Panc1 (cell line): Measurements from ENCODE around the gene FGD5. TPM values are rescaled to one million over a fixed set of nuclear protein-coding genes. Genes with fewer than 3 reads are reported as not detected.

Experiments
- ATAC-seq: fragments of 200-7000 bp; cut with Tn5 transposase; 2 replicates; pipeline ENCODE4 v1.9.1; 2020; ENCODE audit warnings: mild to moderate bottlenecking, moderate library complexity
- BruUV-seq: library from RNA; stranded (reverse); fragments of 400-500 nt; replicated peaks from 2 replicates; lab custom pipeline; 2021; lab: Mats Ljungman, UMichigan
- CTCF ChIA-PET: fragments of 300-600 bp; sonication (Branson Sonifier 250); formaldehyde crosslinking; loops from one replicate; lab custom pipeline; 2022; ENCODE audit warnings: antibody characterized with exemption; lab: Charles Lee
- POLR2A ChIA-PET: fragments of 300-600 bp; sonication (Branson Sonifier 250); formaldehyde crosslinking; loops from one replicate; lab custom pipeline; 2022; ENCODE audit warnings: antibody characterized with exemption; lab: Charles Lee
- DNase-seq: peaks from one replicate; pipeline ENCODE4 v3.0.0-alpha.2; 2010; ENCODE audit warnings: low read depth, low spot score
- H3K27ac ChIP-seq: 2 replicates; pipeline ENCODE4 v1.5.1; 2011; ENCODE audit warnings: mild to moderate bottlenecking, low read length, inconsistent platforms
- H3K27me3 ChIP-seq: fragments of 200-500 bp; sonication (Bioruptor generic); 2 replicates; pipeline ENCODE4 v1.6.0; 2014; ENCODE audit warnings: low read length, inconsistent platforms; ENCODE audit not compliant: control insufficient read depth, insufficient read depth
- H3K36me3 ChIP-seq: fragments of 200-500 bp; sonication (Bioruptor generic); 2 replicates; pipeline ENCODE4 v1.5.1; 2014; ENCODE audit warnings: inconsistent platforms, mild to moderate bottlenecking, low read length, moderate library complexity; ENCODE audit not compliant: control insufficient read depth, insufficient read depth
- H3K4me1 ChIP-seq: 2 replicates; pipeline ENCODE4 v1.5.1; 2011; ENCODE audit warnings: inconsistent platforms, mild to moderate bottlenecking, low read length, moderate library complexity; ENCODE audit not compliant: control insufficient read depth, insufficient read depth
- H3K4me3 ChIP-seq, 2 experiments: 2 replicates each; pipeline ENCODE4 v1.5.1; 2011 to 2012; ENCODE audit warnings: low read depth in 2 of 2, low read length in 2 of 2, mild to moderate bottlenecking in 2 of 2, inconsistent platforms in 1 of 2, moderate library complexity in 1 of 2
- H3K9me3 ChIP-seq: fragments of 200-500 bp; sonication (Bioruptor generic); 2 replicates; pipeline ENCODE4 v1.5.1; 2014; ENCODE audit warnings: low read depth, mild to moderate bottlenecking, inconsistent platforms, low read length, moderate library complexity; ENCODE audit not compliant: control insufficient read depth, insufficient read depth
- POLR2AphosphoS5 ChIP-seq: IDR thresholded peaks from 2 replicates; pipeline ENCODE4 v1.6.1; 2012; ENCODE audit warnings: mild to moderate bottlenecking, low read depth, low read length, moderate library complexity
- SIN3A ChIP-seq: IDR thresholded peaks from 2 replicates; pipeline ENCODE4 v1.6.1; 2012; ENCODE audit warnings: low read depth, mild to moderate bottlenecking, low read length, moderate library complexity, borderline replicate concordance; ENCODE audit not compliant: insufficient read depth
- TCF7L2 ChIP-seq: IDR thresholded peaks from 2 replicates; pipeline ENCODE4 v1.6.1; 2011; ENCODE audit warnings: mild to moderate bottlenecking, low read depth, low read length, inconsistent platforms
- in situ Hi-C: cut with HindIII; loops from 2 replicates; pipeline ENCODE4 v1.10.0; 2016; ENCODE audit warnings: low sequenced_read_pairs, low pct_unique_long_range_greater_than_20kb
- intact Hi-C: fragments of 100-400 bp; cut with micrococcal nuclease; formaldehyde crosslinking; loops from one replicate; pipeline ENCODE4 v1.10.0; 2022; ENCODE audit not compliant: unreplicated experiment
- total RNA-seq: library from RNA; stranded (reverse); gene quantifications from one replicate; pipeline ENCODE4 v1.2.1, GENCODE V29; 2021; ENCODE audit not compliant: unreplicated experiment
- TF ChIP-seq, protein P1 (sequence below): fragments of 450-650 bp; IDR thresholded peaks from 2 replicates; pipeline ENCODE4 v1.5.1; 2017; ENCODE audit warnings: mild to moderate bottlenecking
- TF ChIP-seq, protein P2 (sequence below), 2 experiments: IDR thresholded peaks; 2 replicates each; pipeline ENCODE4 v1.6.1; 2011 to 2012; ENCODE audit warnings: low read depth in 2 of 2, control low read depth in 1 of 2, low read length in 1 of 2, mild to moderate bottlenecking in 1 of 2, moderate library complexity in 1 of 2; ENCODE audit not compliant: insufficient read depth in 1 of 2

Gene FGD5
- total RNA-seq, 1 experiment from 2014 or later = 0.77 TPM

DNA sequence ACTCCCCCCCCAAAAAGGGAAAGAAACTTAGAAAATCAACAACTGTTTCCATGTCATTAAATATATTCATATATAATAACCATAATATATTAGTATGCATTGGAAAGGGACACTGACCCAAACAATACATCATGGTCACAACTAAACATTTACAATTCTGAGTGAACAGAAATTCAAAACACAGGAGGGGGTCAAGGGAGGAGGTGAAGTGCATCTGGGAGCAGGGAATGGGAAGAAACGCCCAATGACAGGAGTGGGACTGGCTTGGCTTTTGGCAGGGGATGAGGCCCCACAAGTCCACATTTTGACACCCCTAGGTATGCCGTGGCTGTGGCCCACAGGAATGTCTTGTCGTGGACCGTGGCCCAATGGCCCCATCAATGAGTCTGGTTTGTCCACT, 41.1 kb downstream of the FGD5 start:
- ATAC-seq (no peak), DNase-seq (no peak)
- Histone ChIP-seq H3K4me3 (no peak overlapping the region), H3K27me3 (no peaks in the 10 kb centered on the region), H3K9me3 (no peaks in the 10 kb centered on the region), H3K4me1 (no peaks in the 10 kb centered on the region), H3K27ac (no peak overlapping the region), H3K36me3 (no peaks in the 10 kb centered on the region)
- ChIA-PET POLR2A (no interaction called here), CTCF (no interaction called here)
- no TSS peak for BruUV-seq
- intact Hi-C loops = loop anchor here (5.0 kb wide), 1 partner anchor 57 kb away; no protein-coding TSS in a partner anchor
- in situ Hi-C loops = no loop called here
- TF ChIP-seq, protein P1, sequence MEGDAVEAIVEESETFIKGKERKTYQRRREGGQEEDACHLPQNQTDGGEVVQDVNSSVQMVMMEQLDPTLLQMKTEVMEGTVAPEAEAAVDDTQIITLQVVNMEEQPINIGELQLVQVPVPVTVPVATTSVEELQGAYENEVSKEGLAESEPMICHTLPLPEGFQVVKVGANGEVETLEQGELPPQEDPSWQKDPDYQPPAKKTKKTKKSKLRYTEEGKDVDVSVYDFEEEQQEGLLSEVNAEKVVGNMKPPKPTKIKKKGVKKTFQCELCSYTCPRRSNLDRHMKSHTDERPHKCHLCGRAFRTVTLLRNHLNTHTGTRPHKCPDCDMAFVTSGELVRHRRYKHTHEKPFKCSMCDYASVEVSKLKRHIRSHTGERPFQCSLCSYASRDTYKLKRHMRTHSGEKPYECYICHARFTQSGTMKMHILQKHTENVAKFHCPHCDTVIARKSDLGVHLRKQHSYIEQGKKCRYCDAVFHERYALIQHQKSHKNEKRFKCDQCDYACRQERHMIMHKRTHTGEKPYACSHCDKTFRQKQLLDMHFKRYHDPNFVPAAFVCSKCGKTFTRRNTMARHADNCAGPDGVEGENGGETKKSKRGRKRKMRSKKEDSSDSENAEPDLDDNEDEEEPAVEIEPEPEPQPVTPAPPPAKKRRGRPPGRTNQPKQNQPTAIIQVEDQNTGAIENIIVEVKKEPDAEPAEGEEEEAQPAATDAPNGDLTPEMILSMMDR = no peak
- TF ChIP-seq, protein P2, sequence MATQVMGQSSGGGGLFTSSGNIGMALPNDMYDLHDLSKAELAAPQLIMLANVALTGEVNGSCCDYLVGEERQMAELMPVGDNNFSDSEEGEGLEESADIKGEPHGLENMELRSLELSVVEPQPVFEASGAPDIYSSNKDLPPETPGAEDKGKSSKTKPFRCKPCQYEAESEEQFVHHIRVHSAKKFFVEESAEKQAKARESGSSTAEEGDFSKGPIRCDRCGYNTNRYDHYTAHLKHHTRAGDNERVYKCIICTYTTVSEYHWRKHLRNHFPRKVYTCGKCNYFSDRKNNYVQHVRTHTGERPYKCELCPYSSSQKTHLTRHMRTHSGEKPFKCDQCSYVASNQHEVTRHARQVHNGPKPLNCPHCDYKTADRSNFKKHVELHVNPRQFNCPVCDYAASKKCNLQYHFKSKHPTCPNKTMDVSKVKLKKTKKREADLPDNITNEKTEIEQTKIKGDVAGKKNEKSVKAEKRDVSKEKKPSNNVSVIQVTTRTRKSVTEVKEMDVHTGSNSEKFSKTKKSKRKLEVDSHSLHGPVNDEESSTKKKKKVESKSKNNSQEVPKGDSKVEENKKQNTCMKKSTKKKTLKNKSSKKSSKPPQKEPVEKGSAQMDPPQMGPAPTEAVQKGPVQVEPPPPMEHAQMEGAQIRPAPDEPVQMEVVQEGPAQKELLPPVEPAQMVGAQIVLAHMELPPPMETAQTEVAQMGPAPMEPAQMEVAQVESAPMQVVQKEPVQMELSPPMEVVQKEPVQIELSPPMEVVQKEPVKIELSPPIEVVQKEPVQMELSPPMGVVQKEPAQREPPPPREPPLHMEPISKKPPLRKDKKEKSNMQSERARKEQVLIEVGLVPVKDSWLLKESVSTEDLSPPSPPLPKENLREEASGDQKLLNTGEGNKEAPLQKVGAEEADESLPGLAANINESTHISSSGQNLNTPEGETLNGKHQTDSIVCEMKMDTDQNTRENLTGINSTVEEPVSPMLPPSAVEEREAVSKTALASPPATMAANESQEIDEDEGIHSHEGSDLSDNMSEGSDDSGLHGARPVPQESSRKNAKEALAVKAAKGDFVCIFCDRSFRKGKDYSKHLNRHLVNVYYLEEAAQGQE (IDR thresholded peaks at IDR 0.05; ENCODE audit: insufficient read depth in 1 of 2, low read depth in 2 of 2, low read length in 1 of 2) = no peak
- TF ChIP-seq POLR2AphosphoS5 (no peak), TCF7L2 (no peak), SIN3A (no peak)

DNA sequence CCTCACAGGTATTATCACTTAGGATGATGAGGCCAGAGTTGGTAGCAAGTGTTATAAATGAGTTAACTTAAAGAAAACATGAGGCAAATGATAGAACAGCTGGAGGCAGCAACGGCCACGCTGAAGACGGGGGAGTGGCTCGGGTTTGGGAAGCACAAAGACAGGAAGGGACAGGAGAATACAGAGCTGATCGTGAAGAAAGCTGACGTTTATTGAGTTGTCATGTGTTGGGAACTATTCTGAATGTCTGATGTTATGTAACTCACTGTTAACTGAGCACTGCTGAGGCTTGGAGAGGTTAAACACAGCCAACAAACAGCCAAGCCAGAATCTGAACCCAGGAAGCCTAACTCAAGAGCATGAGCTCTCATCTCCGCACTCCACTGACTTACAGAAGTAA, 42.3 kb downstream of the FGD5 start:
- Histone ChIP-seq H3K4me1 (no peaks in the 10 kb centered on the region), H3K27me3 (no peaks in the 10 kb centered on the region), H3K4me3 (no peak overlapping the region), H3K9me3 (no peaks in the 10 kb centered on the region), H3K36me3 (no peaks in the 10 kb centered on the region), H3K27ac (no peak overlapping the region)
- in situ Hi-C loops = no loop called here
- ChIA-PET POLR2A (no interaction called here), CTCF (no interaction called here)
- no peak for ATAC-seq
- no peak for DNase-seq
- intact Hi-C loops = no loop called here
- TF ChIP-seq, protein P2 (IDR thresholded peaks at IDR 0.05; ENCODE audit: insufficient read depth in 1 of 2, low read depth in 2 of 2, low read length in 1 of 2) = no peak
- TF ChIP-seq, protein P1 = no peak
- TF ChIP-seq POLR2AphosphoS5 (no peak), SIN3A (no peak), TCF7L2 (no peak)
- no TSS peak for BruUV-seq
